ENCODE measurements around the gene EIF4G3.
"Not testable (repeated sequence)": the region's sequence is repeated elsewhere in the genome, so short reads cannot be mapped to it uniquely, and the experiment has no call there.

- TF ChIP-seq POLR2A, POLR2AphosphoS5, CTCF (IDR thresholded peaks at IDR 0.05): not testable (repeated sequence)
Measured at GRCh38 chr1:21094282-21094681, 82.4 kb downstream of the EIF4G3 start.

Data from transverse colon (tissue), 4 donors.